HEK293T (cell line): ENCODE data around the gene TLX3.

ENCODE experiments used
- CTCF ChIA-PET: fragments of 350-600 bp; formaldehyde crosslinking; extraction: SDS; loops from one replicate; lab custom pipeline; 2021; ENCODE audit warnings: antibody characterized with exemption, inconsistent platforms; lab: Yijun Ruan, JAX
- POLR2A ChIA-PET: fragments of 350-600 bp; formaldehyde crosslinking; extraction: SDS; loops from one replicate; lab custom pipeline; 2020; ENCODE audit warnings: antibody characterized with exemption, inconsistent platforms; lab: Yijun Ruan, JAX
- DNase-seq: peaks from one replicate; pipeline ENCODE4 v3.0.0; 2012; ENCODE audit warnings: mixed read lengths; ENCODE audit errors: extremely low spot score
- BHLHE40 ChIP-seq: fragments of 450-650 bp; IDR thresholded peaks from 2 replicates; pipeline ENCODE4 v1.6.1; 2016; ENCODE audit warnings: mild to moderate bottlenecking, moderate library complexity, borderline replicate concordance
- CTBP1 ChIP-seq: fragments of 450-650 bp; IDR thresholded peaks from 2 replicates; pipeline ENCODE4 v1.6.1; 2016; ENCODE audit warnings: borderline replicate concordance
- ELF4 ChIP-seq: fragments of 450-650 bp; IDR thresholded peaks from 2 replicates; pipeline ENCODE4 v1.6.1; 2017; ENCODE audit warnings: antibody characterized with exemption
- FOXA1 ChIP-seq: fragments of 450-650 bp; IDR thresholded peaks from 2 replicates; pipeline ENCODE4 v1.6.1; 2016; ENCODE audit warnings: mild to moderate bottlenecking
- FOXK2 ChIP-seq: fragments of 450-650 bp; IDR thresholded peaks from 2 replicates; pipeline ENCODE4 v1.6.1; 2016; ENCODE audit warnings: mild to moderate bottlenecking
- FOXM1 ChIP-seq: fragments of 450-650 bp; IDR thresholded peaks from 2 replicates; pipeline ENCODE4 v1.6.1; 2017; ENCODE audit warnings: mild to moderate bottlenecking, borderline replicate concordance
- HDGF ChIP-seq: fragments of 450-650 bp; IDR thresholded peaks from 2 replicates; pipeline ENCODE4 v1.6.1; 2017; ENCODE audit warnings: antibody characterized with exemption, borderline replicate concordance
- L3MBTL2 ChIP-seq: fragments of 450-650 bp; conservative IDR thresholded peaks from 2 replicates; pipeline ENCODE4 v1.6.1; 2016; ENCODE audit warnings: mild to moderate bottlenecking
- LEF1 ChIP-seq: fragments of 450-650 bp; IDR thresholded peaks from 2 replicates; pipeline ENCODE4 v1.6.1; 2017; ENCODE audit warnings: mild to moderate bottlenecking, borderline replicate concordance
- NFRKB ChIP-seq: fragments of 450-650 bp; IDR thresholded peaks from 2 replicates; pipeline ENCODE4 v1.6.1; 2016; ENCODE audit warnings: mild to moderate bottlenecking, moderate library complexity
- PKNOX1 ChIP-seq: fragments of 450-650 bp; IDR thresholded peaks from 2 replicates; pipeline ENCODE4 v1.6.1; 2016
- SP1 ChIP-seq: fragments of 450-650 bp; IDR thresholded peaks from 2 replicates; pipeline ENCODE4 v1.6.1; 2017
- SUZ12 ChIP-seq: fragments of 450-650 bp; IDR thresholded peaks from 2 replicates; pipeline ENCODE4 v1.6.1; 2016; ENCODE audit warnings: mild to moderate bottlenecking
- TARDBP ChIP-seq: fragments of 450-650 bp; IDR thresholded peaks from 2 replicates; pipeline ENCODE4 v1.6.1; 2016
- ZNF384 ChIP-seq: fragments of 450-650 bp; IDR thresholded peaks from 2 replicates; pipeline ENCODE4 v1.6.1; 2016

TLX3 gene

GRCh38 chr5:171308453-171309275 is at the start of gene TLX3:
TSS of gene TLX3 (plus strand) at chr5:171309248. CDS start at chr5:171309366, 118 bp downstream.
- ChIA-PET POLR2A (interaction anchor here (0.5 to 1.0 kb wide), 5 partner anchors 10 to 79 kb away, joined by 3 to 5 read pairs (median 4); partner anchors contain the start of gene NPM1), CTCF (interaction anchor here (0.6 to 1.6 kb wide), 5 partner anchors 9 to 675 kb away, joined by 3 to 10 read pairs (median 5); no protein-coding TSS in a partner anchor)
- peak; percentile 89 for DNase-seq

GRCh38 chr5:171261361-171261760 is 47.7 kb upstream of the TLX3 start:
- no peak for TF ChIP-seq HDGF
- no peak for TF ChIP-seq FOXK2
- no peak for TF ChIP-seq SUZ12
- TF ChIP-seq NFRKB, result no peak
- no peak for TF ChIP-seq LEF1
- TF ChIP-seq FOXA1, result no peak
- no peak for TF ChIP-seq L3MBTL2
- no peak for TF ChIP-seq PKNOX1
- TF ChIP-seq FOXM1, result no peak
- no peak for TF ChIP-seq CTBP1
- no peak for TF ChIP-seq ZNF384
- no peak for TF ChIP-seq BHLHE40
- no peak for TF ChIP-seq ELF4
- TF ChIP-seq TARDBP, result no peak
- POLR2A ChIA-PET, result no interaction called here
- CTCF ChIA-PET, result interaction anchor here (1.1 kb wide), 1 partner anchor 14 kb away, joined by 3 read pairs; no protein-coding TSS in a partner anchor
- no peak for DNase-seq

More at GRCh38 chr5:171308453-171309275, at the start of gene TLX3:
- TF ChIP-seq TARDBP (peak; percentile 48; the same call in 1 of the 2 replicates), L3MBTL2 (peak; percentile 73), FOXA1 (no peak), FOXM1 (peak; percentile 84; the same call in 1 of the 2 replicates), ELF4 (no peak), ZNF384 (peak; percentile 75; the same call in 1 of the 2 replicates)

GRCh38 chr5:171261904-171262303 is 47.1 kb upstream of the TLX3 start:
- CTCF ChIA-PET, result interaction anchor here (1.3 to 1.6 kb wide), 2 partner anchors 11 to 57 kb away, joined by 3 to 5 read pairs; no protein-coding TSS in a partner anchor
- TF ChIP-seq BHLHE40, result no peak
- TF ChIP-seq SUZ12, result no peak
- no peak for TF ChIP-seq SP1
- TF ChIP-seq FOXK2, result no peak
- no peak for TF ChIP-seq L3MBTL2
- TF ChIP-seq CTBP1, result no peak
- no peak for TF ChIP-seq FOXM1
- TF ChIP-seq LEF1, result no peak
- TF ChIP-seq FOXA1, result no peak
- no peak for TF ChIP-seq PKNOX1
- TF ChIP-seq TARDBP, result no peak
- POLR2A ChIA-PET, result no interaction called here
- DNase-seq, result no peak

DNA sequence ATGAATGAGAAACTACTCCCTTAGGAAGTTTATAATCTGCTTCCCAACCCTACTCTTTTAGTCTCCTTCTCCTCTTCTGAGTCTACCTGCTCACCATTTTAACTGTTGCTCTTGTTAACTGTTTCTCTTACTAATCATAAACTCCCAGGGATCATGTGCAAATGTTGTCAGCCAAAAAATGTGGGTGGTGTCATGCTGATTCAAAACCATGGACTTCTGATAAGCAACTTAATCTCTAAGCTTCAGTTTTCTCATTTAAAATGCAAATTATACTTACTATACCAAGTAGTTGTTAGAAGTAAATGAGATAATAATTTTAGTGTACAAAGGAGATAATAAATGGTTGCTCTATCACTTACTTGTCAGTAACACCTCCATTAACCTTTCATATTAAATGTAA is 45.9 kb upstream of the TLX3 start:
- POLR2A ChIA-PET, result no interaction called here
- TF ChIP-seq CTBP1 (no peak), LEF1 (no peak), TARDBP (no peak), L3MBTL2 (no peak), BHLHE40 (no peak), SP1 (no peak), FOXK2 (no peak), ELF4 (no peak)
- no peak for DNase-seq
- CTCF ChIA-PET, result interaction anchor here (1.3 to 1.6 kb wide), 2 partner anchors 9 to 59 kb away, joined by 3 to 5 read pairs; no protein-coding TSS in a partner anchor

DNA sequence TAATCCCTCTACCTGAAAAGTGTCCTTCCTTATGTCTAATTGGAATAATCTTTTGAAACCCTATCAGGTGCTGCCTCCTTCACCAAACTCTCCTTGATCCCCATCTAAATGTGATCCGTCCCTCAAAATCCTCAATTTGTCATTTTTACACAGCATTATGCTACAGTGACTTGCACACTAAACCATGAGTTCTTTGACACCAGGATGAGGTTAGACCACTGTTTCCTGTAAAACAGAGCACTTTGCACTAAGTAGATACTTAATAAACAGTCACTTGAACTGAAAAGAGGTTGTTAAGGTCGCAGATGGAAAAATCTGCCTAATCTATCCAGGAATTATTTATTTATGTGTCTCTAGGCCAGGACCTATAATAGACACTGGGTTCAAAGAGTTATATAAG is 44.2 kb upstream of the TLX3 start:
- TF ChIP-seq SP1 (no peak), TARDBP (no peak), PKNOX1 (no peak)
- no peak for DNase-seq
- ChIA-PET CTCF (no interaction called here), POLR2A (no interaction called here)

- DNase-seq, result no peak
- POLR2A ChIA-PET, result no interaction called here
- TF ChIP-seq BHLHE40 (no peak), SUZ12 (no peak), HDGF (no peak)
- CTCF ChIA-PET, result interaction anchor here (0.7 to 0.9 kb wide), 2 partner anchors 55 to 776 kb away, joined by 3 to 4 read pairs; no protein-coding TSS in a partner anchor
These were observed 40.1 kb upstream of the TLX3 start for GRCh38 chr5:171268700-171269620.
